Smooth muscle cell (in vitro differentiated cells): Measurements from ENCODE around the gene CDC42BPA. TPM values are rescaled to one million over a fixed set of nuclear protein-coding genes. Genes with fewer than 3 reads are reported as not detected.

Experiments
- DNase-seq: peaks from one replicate; lab custom pipeline; 2025; ENCODE audit not compliant: unreplicated experiment; lab: John Stamatoyannopoulos, UW
- H2AFZ ChIP-seq: fragments of 200-600 bp; sonication (generic); 2 replicates; pipeline ENCODE4 v1.6.0; 2016; ENCODE audit warnings: antibody characterized with exemption, low read depth, mild to moderate bottlenecking
- H3F3A ChIP-seq: fragments of 200-600 bp; sonication (generic); 2 replicates; pipeline ENCODE4 v1.6.0; 2017; ENCODE audit warnings: antibody characterized with exemption, low read depth
- H3K27ac ChIP-seq: fragments of 200-600 bp; sonication (generic); 2 replicates; pipeline ENCODE4 v1.5.1; 2016; ENCODE audit warnings: low read depth, mild to moderate bottlenecking
- H3K27me3 ChIP-seq: fragments of 200-600 bp; sonication (generic); 2 replicates; pipeline ENCODE4 v1.6.1; 2016; ENCODE audit warnings: low read depth, mild to moderate bottlenecking
- H3K36me3 ChIP-seq: fragments of 200-600 bp; sonication (generic); 2 replicates; pipeline ENCODE4 v1.5.1; 2016; ENCODE audit warnings: low read depth
- H3K4me1 ChIP-seq: fragments of 200-600 bp; sonication (generic); 2 replicates; pipeline ENCODE4 v1.5.1; 2016; ENCODE audit warnings: low read depth
- H3K4me2 ChIP-seq: fragments of 200-600 bp; sonication (generic); 2 replicates; pipeline ENCODE4 v1.6.0; 2016; ENCODE audit warnings: mild to moderate bottlenecking
- H3K4me3 ChIP-seq: fragments of 200-600 bp; sonication (generic); 2 replicates; pipeline ENCODE4 v1.5.1; 2016; ENCODE audit warnings: mild to moderate bottlenecking
- H3K79me2 ChIP-seq: fragments of 200-600 bp; sonication (generic); 2 replicates; pipeline ENCODE4 v1.6.0; 2016; ENCODE audit warnings: low read depth, mild to moderate bottlenecking
- H3K9ac ChIP-seq: fragments of 200-600 bp; sonication (generic); 2 replicates; pipeline ENCODE4 v1.6.0; 2016; ENCODE audit warnings: low read depth
- H3K9me3 ChIP-seq: fragments of 200-600 bp; sonication (generic); replicated peaks from 2 replicates; pipeline ENCODE4 v1.5.1; 2016; ENCODE audit warnings: low read depth
- H4K20me1 ChIP-seq: fragments of 200-600 bp; sonication (generic); 2 replicates; pipeline ENCODE4 v1.6.0; 2016; ENCODE audit warnings: low read depth
- CTCF ChIP-seq: fragments of 200-600 bp; sonication (generic); IDR thresholded peaks from 2 replicates; pipeline ENCODE4 v1.5.1; 2017; ENCODE audit warnings: borderline replicate concordance, mild to moderate bottlenecking, antibody characterized with exemption; ENCODE audit not compliant: insufficient read depth, poor library complexity, severe bottlenecking
- WGBS: methylation state at CpG from one replicate; pipeline ENCODE4 v1.1.7; 2016; ENCODE audit warnings: low lambda C conversion rate; 5-methylcytosine and 5-hydroxymethylcytosine counted together
- polyA plus RNA-seq: library from polyadenylated mRNA; unstranded; fragments of >200 nt; fragmentation: Nextera tagmentation; extraction: Ambion mirVana; gene quantifications from 2 replicates; pipeline ENCODE4 v1.2.1, GENCODE V29; 2016
- total RNA-seq: library from RNA; depleted of rRNA; stranded (reverse); fragments of >200 nt; gene quantifications from 2 replicates; pipeline ENCODE4 v1.2.3, GENCODE V29; 2014

CDC42BPA gene
- total and polyA plus RNA-seq, 2 experiments from 2014 or later: 14.8 to 34.9 TPM

GRCh38 chr1:227357927-227358302, 39.6 kb upstream of the CDC42BPA start:
- Histone ChIP-seq H3K79me2 (no peaks in the 10 kb centered on the region), H4K20me1 (no peaks in the 10 kb centered on the region), H3K4me2 (peak overlapping the region; percentile 45), H3K4me1 (peaks cover 9% of the 10 kb centered on the region), H2AFZ (no peak overlapping the region), H3K27ac (peak overlapping the region; percentile 79), H3F3A (peaks cover 5% of the 10 kb centered on the region), H3K9me3 (no peaks in the 10 kb centered on the region), H3K9ac (no peak overlapping the region), H3K27me3 (no peaks in the 10 kb centered on the region), H3K4me3 (no peak overlapping the region), H3K36me3 (no peaks in the 10 kb centered on the region)
- WGBS: 67% methylated on average over 6 of the region's 6 CpGs
- DNase-seq: no peak
- TF ChIP-seq CTCF: no peak

GRCh38 chr1:227357171-227357926, 39.1 kb upstream of the CDC42BPA start:
- H3K9ac ChIP-seq: peak overlapping the region; percentile 36
- WGBS: 18% methylated on average over 7 of the region's 7 CpGs
- no peaks in the 10 kb centered on the region for H3K27me3 ChIP-seq
- peaks cover 5% of the 10 kb centered on the region for H3F3A ChIP-seq
- peak overlapping the region; percentile 45 for H3K4me2 ChIP-seq
- no peak overlapping the region for H3K4me3 ChIP-seq
- no peak for TF ChIP-seq CTCF
- H3K27ac ChIP-seq: peak overlapping the region; percentile 79
- no peaks in the 10 kb centered on the region for H3K79me2 ChIP-seq
- H2AFZ ChIP-seq: peak overlapping the region; percentile 74
- H3K36me3 ChIP-seq: no peaks in the 10 kb centered on the region
- no peaks in the 10 kb centered on the region for H3K9me3 ChIP-seq
- no peaks in the 10 kb centered on the region for H4K20me1 ChIP-seq
- peaks cover 9% of the 10 kb centered on the region for H3K4me1 ChIP-seq
- DNase-seq: no peak

- H3K9me3 ChIP-seq: no peaks in the 10 kb centered on the region
- no peaks in the 10 kb centered on the region for H4K20me1 ChIP-seq
- H3K4me2 ChIP-seq: peak overlapping the region; percentile 45
- TF ChIP-seq CTCF: no peak
- no peaks in the 10 kb centered on the region for H3K27me3 ChIP-seq
- no peak overlapping the region for H3K4me3 ChIP-seq
- 55% methylated on average over 7 of the region's 7 CpGs for WGBS
- H3K4me1 ChIP-seq: peaks cover 9% of the 10 kb centered on the region
- DNase-seq: no peak
- H3K27ac ChIP-seq: peak overlapping the region; percentile 79
- H3K36me3 ChIP-seq: no peaks in the 10 kb centered on the region
- peak overlapping the region; percentile 36 for H3K9ac ChIP-seq
- H2AFZ ChIP-seq: peak overlapping the region; percentile 74
- H3F3A ChIP-seq: peaks cover 5% of the 10 kb centered on the region
- H3K79me2 ChIP-seq: no peaks in the 10 kb centered on the region
Measured at GRCh38 chr1:227356620-227357146, 38.4 kb upstream of the CDC42BPA start.
